ENCODE data around the gene KCNA3. TPM values are rescaled to one million over a fixed set of nuclear protein-coding genes. Genes with fewer than 3 reads are reported as not detected.

KCNA3 gene
- polyA plus RNA-seq, 1 of the 3 experiments (the other 2 are of a cell fraction) = not detected

GRCh38 chr1:110628323-110629105, 46.2 kb downstream of the KCNA3 start:
- H3K27me3 ChIP-seq (ENCODE audit: insufficient read depth) = peaks cover 7% of the 10 kb centered on the region; the same call in 1 of the 2 replicates
- no peak overlapping the region for H2AFZ ChIP-seq (ENCODE audit: low read depth)
- no peaks in the 10 kb centered on the region for H3K9me3 ChIP-seq
- WGBS (ENCODE audit: low lambda C conversion rate) = 13% methylated on average over 5 of the region's 6 CpGs
- TF ChIP-seq CTCF (IDR thresholded peaks at IDR 0.05) = no peak
- no peak for TF ChIP-seq RCOR1 (IDR thresholded peaks at IDR 0.05; ENCODE audit: low read length)
- no peak for TF ChIP-seq ELF1 (IDR thresholded peaks at IDR 0.05)
- TF ChIP-seq SMC3 (IDR thresholded peaks at IDR 0.05; ENCODE audit: low read depth, low read length) = no peak
- no peak for TF ChIP-seq MEF2A (IDR thresholded peaks at IDR 0.05; ENCODE audit: borderline replicate concordance, low read depth)
- no peak for TF ChIP-seq SIN3A (IDR thresholded peaks at IDR 0.05; ENCODE audit: borderline replicate concordance, low read depth, low read length)
- no peak for TF ChIP-seq GABPA (IDR thresholded peaks at IDR 0.05; ENCODE audit: low read depth)
- no peak for TF ChIP-seq NFIC (IDR thresholded peaks at IDR 0.05; ENCODE audit: borderline replicate concordance)
- TF ChIP-seq MAX (IDR thresholded peaks at IDR 0.05; ENCODE audit: low read depth) = no peak
- no peak for TF ChIP-seq RAD21 (IDR thresholded peaks at IDR 0.05; ENCODE audit: low read length)
- no peak for TF ChIP-seq USF1 (IDR thresholded peaks at IDR 0.05; ENCODE audit: borderline replicate concordance, low read depth)
- TF ChIP-seq RXRA (IDR thresholded peaks at IDR 0.05; ENCODE audit: borderline replicate concordance, low read depth) = no peak
- TF ChIP-seq JUND (IDR thresholded peaks at IDR 0.05) = no peak
- no peak for TF ChIP-seq FOSL2 (IDR thresholded peaks at IDR 0.05; ENCODE audit: borderline replicate concordance, low read depth)
- H3K36me3 ChIP-seq (replicated peaks in 1 of 2; ENCODE audit: control insufficient read depth in 1 of 2, insufficient read depth in 2 of 2, low read length in 1 of 2) = no peaks in the 10 kb centered on the region
- no peaks in the 10 kb centered on the region for H4K20me1 ChIP-seq (ENCODE audit: insufficient read depth)
- CTCF ChIA-PET = interaction anchor here (0.6 to 22.5 kb wide), 12 partner anchors 9 to 154 kb away, joined by 3 to 204 read pairs (median 4); no protein-coding TSS in a partner anchor
- POLR2A ChIA-PET = no interaction called here
- no peak overlapping the region for H3K4me2 ChIP-seq
- H3F3A ChIP-seq (replicated peaks; ENCODE audit: insufficient read depth) = no peaks in the 10 kb centered on the region
- H3K27ac ChIP-seq (ENCODE audit: low read depth in 2 of 2, low read length in 1 of 2) = no peak overlapping the region
- no peak overlapping the region for H3K9ac ChIP-seq
- DNase-seq = no peak
- H3K9me2 ChIP-seq = no peaks in the 10 kb centered on the region
- H3K4me3 ChIP-seq (ENCODE audit: low read depth in 2 of 2, low read length in 1 of 2) = no peak overlapping the region
- H3K79me2 ChIP-seq (ENCODE audit: insufficient read depth) = no peaks in the 10 kb centered on the region
- H3K4me1 ChIP-seq (ENCODE audit: control insufficient read depth in 1 of 2, insufficient read depth in 2 of 2, low read depth in 1 of 2, low read length in 1 of 2) = no peaks in the 10 kb centered on the region

- DNase-seq = no peak
- Histone ChIP-seq H3K27ac (ENCODE audit: low read depth in 2 of 2, low read length in 1 of 2) (no peak overlapping the region), H3K4me1 (ENCODE audit: control insufficient read depth in 1 of 2, insufficient read depth in 2 of 2, low read depth in 1 of 2, low read length in 1 of 2) (no peaks in the 10 kb centered on the region), H4K20me1 (ENCODE audit: insufficient read depth) (no peaks in the 10 kb centered on the region), H3K79me2 (ENCODE audit: insufficient read depth) (no peaks in the 10 kb centered on the region), H3K27me3 (ENCODE audit: insufficient read depth) (peaks cover 7% of the 10 kb centered on the region; the same call in 1 of the 2 replicates), H3K9me3 (no peaks in the 10 kb centered on the region), H3K9ac (no peak overlapping the region), H2AFZ (ENCODE audit: low read depth) (no peak overlapping the region), H3K9me2 (no peaks in the 10 kb centered on the region), H3K4me2 (no peak overlapping the region), H3K36me3 (replicated peaks in 1 of 2; ENCODE audit: control insufficient read depth in 1 of 2, insufficient read depth in 2 of 2, low read length in 1 of 2) (no peaks in the 10 kb centered on the region), H3F3A (replicated peaks; ENCODE audit: insufficient read depth) (no peaks in the 10 kb centered on the region), H3K4me3 (ENCODE audit: low read depth in 2 of 2, low read length in 1 of 2) (no peak overlapping the region)
- CTCF ChIA-PET = interaction anchor here (1.0 to 22.5 kb wide), 6 partner anchors 8 to 155 kb away, joined by 3 to 204 read pairs (median 14); no protein-coding TSS in a partner anchor
- 55% methylated on average over 2 of the region's 2 CpGs for WGBS (ENCODE audit: low lambda C conversion rate)
- POLR2A ChIA-PET = no interaction called here
- no peak for TF ChIP-seq GABPA (IDR thresholded peaks at IDR 0.05; ENCODE audit: low read depth)
- TF ChIP-seq SMC3 (IDR thresholded peaks at IDR 0.05; ENCODE audit: low read depth, low read length) = no peak
- TF ChIP-seq MEF2A (IDR thresholded peaks at IDR 0.05; ENCODE audit: borderline replicate concordance, low read depth) = no peak
- TF ChIP-seq MXI1 (IDR thresholded peaks at IDR 0.05; ENCODE audit: low read depth, low read length) = no peak
- no peak for TF ChIP-seq REST (IDR thresholded peaks at IDR 0.05; ENCODE audit: low read depth, low read length)
- TF ChIP-seq EP300 (IDR thresholded peaks at IDR 0.05; ENCODE audit: borderline replicate concordance in 1 of 2, low read depth in 1 of 2, low read length in 1 of 2) = no peak
- no peak for TF ChIP-seq CHD2 (IDR thresholded peaks at IDR 0.05; ENCODE audit: low read length, partially characterized antibody)
- TF ChIP-seq RFX5 (IDR thresholded peaks at IDR 0.05; ENCODE audit: low read length) = no peak
- TF ChIP-seq TAF1 (IDR thresholded peaks at IDR 0.05; ENCODE audit: borderline replicate concordance, low read depth, low read length) = no peak
- TF ChIP-seq RCOR1 (IDR thresholded peaks at IDR 0.05; ENCODE audit: low read length) = no peak
- TF ChIP-seq POLR2AphosphoS5 (IDR thresholded peaks at IDR 0.05; ENCODE audit: low read depth, low read length) = no peak
- TF ChIP-seq RAD21 (IDR thresholded peaks at IDR 0.05; ENCODE audit: low read length) = no peak
- no peak for TF ChIP-seq TCF12 (IDR thresholded peaks at IDR 0.05)
Measured at GRCh38 chr1:110627764-110628163, 47.0 kb downstream of the KCNA3 start.

Data from SK-N-SH (cell line).